ENCODE data around the gene ZNF414.

ZNF414 gene

DNA sequence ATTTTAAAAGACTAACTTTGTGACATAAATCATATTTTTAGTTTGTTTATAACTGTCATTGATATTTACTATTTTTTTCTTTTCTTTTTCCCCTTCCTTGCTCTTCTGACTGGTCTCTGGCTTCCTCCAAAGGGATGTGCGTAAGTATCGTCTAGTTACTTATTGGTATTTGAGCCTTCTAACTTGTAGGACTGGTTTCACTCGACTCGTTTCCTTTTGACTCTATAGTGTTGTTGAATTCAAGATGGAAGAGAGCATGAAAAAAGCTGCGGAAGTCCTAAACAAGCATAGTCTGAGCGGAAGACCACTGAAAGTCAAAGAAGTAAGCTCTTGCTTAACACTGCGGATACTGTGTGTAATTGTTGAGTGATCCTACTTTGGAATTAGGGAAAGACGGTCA lies 50.6 kb downstream of the ZNF414 start:
- DNase-seq (ENCODE audit: low read depth): no peak

DNA sequence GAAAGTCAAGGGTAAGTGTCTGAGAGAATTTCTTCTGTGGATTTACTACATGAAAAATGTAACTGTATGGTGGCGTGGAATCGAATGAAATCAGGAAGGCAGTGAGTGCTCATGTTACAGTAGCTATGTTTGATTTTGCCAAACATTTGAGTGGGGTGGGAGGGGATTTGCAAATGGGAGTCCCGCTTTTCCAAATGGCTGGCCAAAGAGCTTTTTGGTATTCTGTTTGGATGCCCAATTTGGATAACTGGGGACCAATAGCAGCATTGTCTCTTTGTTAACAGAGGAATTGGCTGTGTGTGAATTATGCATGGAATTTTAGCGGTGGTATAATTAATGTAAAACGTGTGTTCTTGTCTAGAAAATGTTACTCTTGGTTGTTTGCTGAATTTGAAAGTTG lies 51.4 kb downstream of the ZNF414 start:
- DNase-seq (ENCODE audit: low read depth): no peak

DNA sequence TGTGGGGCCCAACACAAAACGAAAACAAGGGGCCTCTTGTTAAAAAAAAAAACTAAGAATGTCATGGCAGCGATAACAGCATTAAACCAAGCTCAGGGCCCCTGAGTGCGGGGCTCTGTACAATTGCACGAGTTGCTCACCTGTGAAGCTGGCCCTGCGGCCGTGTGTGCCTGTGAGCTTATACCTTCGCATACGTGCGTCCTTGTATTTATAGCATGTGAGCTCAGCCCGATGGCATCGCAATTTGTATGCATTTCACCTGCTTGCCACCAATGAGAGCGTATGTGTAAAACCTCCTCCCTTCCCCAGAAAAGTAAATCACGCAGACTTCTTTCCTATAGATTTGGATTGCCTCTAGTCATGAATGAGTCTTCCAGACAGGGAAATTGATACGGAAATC lies 52.1 kb downstream of the ZNF414 start:
- no peak for DNase-seq (ENCODE audit: low read depth)

- no peak for DNase-seq (ENCODE audit: low read depth)
Observed at GRCh38 chr19:8461376-8461775, 52.6 kb downstream of the ZNF414 start.

GRCh38 chr19:8460516-8461298 lies 53.3 kb downstream of the ZNF414 start:
- no peak for DNase-seq (ENCODE audit: low read depth)
